Calu3 (cell line): Measurements from ENCODE around the gene MROH7. TPM values are rescaled to one million over a fixed set of nuclear protein-coding genes. Genes with fewer than 3 reads are reported as not detected.
A peak's percentile ranks its signal among the peaks of the same experiment; 100 is the strongest.

ENCODE experiments used
- BruUV-seq: library from RNA; stranded (reverse); fragments of 400-500 nt; replicated peaks from 2 replicates; lab custom pipeline; 2021; lab: Mats Ljungman, UMichigan
- CTCF ChIA-PET: fragments of 300-600 bp; sonication (Branson Sonifier 250); formaldehyde crosslinking; loops from one replicate; lab custom pipeline; 2022; ENCODE audit warnings: antibody characterized with exemption; lab: Charles Lee
- DNase-seq: peaks from one replicate; pipeline ENCODE4 v3.0.0; 2022
- H3K27ac Mint-ChIP-seq: one replicate; pipeline ENCODE4 v1.8.0; 2022; ENCODE audit warnings: mixed read lengths; ENCODE audit not compliant: unreplicated experiment
- H3K27me3 Mint-ChIP-seq: one replicate; pipeline ENCODE4 v1.8.0; 2022; ENCODE audit warnings: mixed read lengths; ENCODE audit not compliant: unreplicated experiment
- H3K36me3 Mint-ChIP-seq: one replicate; pipeline ENCODE4 v1.8.0; 2022; ENCODE audit warnings: mild to moderate bottlenecking, moderate library complexity, mixed read lengths; ENCODE audit not compliant: insufficient read depth, unreplicated experiment
- H3K4me1 Mint-ChIP-seq: one replicate; pipeline ENCODE4 v1.8.0; 2022; ENCODE audit warnings: mild to moderate bottlenecking, low read depth, mixed read lengths; ENCODE audit not compliant: unreplicated experiment
- H3K4me3 Mint-ChIP-seq: one replicate; pipeline ENCODE4 v1.8.0; 2022; ENCODE audit warnings: mild to moderate bottlenecking, low read depth, moderate library complexity, mixed read lengths; ENCODE audit not compliant: unreplicated experiment
- H3K9me3 Mint-ChIP-seq: one replicate; pipeline ENCODE4 v1.8.0; 2022; ENCODE audit warnings: low read depth, mixed read lengths; ENCODE audit not compliant: unreplicated experiment
- CTCF ChIP-seq: fragments of 200-600 bp; IDR thresholded peaks from one replicate; pipeline ENCODE4 v1.8.0; 2022; ENCODE audit warnings: antibody characterized with exemption; ENCODE audit not compliant: unreplicated experiment
- intact Hi-C: fragments of 100-400 bp; cut with micrococcal nuclease; formaldehyde crosslinking; loops from one replicate; pipeline ENCODE4 v1.10.0; 2022; ENCODE audit not compliant: unreplicated experiment
- total RNA-seq: library from RNA; stranded (reverse); gene quantifications from 2 replicates; pipeline ENCODE4 v1.2.3, GENCODE V29; 2022

The MROH7 gene
- total RNA-seq, 1 experiment from 2014 or later, result 0.71 TPM

GRCh38 chr1:54711536-54711935, 70.0 kb downstream of the MROH7 start:
- peaks cover 15% of the 10 kb centered on the region for H3K36me3 Mint-ChIP-seq
- TF ChIP-seq CTCF, result no peak
- no peak overlapping the region for H3K27ac Mint-ChIP-seq
- no peak overlapping the region for H3K4me3 Mint-ChIP-seq
- no TSS peak for BruUV-seq
- H3K27me3 Mint-ChIP-seq, result peaks cover 73% of the 10 kb centered on the region
- no peak for DNase-seq
- CTCF ChIA-PET, result no interaction called here
- no peaks in the 10 kb centered on the region for H3K9me3 Mint-ChIP-seq
- intact Hi-C loops, result no loop called here
- H3K4me1 Mint-ChIP-seq, result peaks cover 12% of the 10 kb centered on the region

- no TSS peak for BruUV-seq
- no peak for TF ChIP-seq CTCF
- Mint-ChIP-seq H3K9me3 (no peaks in the 10 kb centered on the region), H3K27me3 (peaks cover 38% of the 10 kb centered on the region), H3K27ac (peak overlapping the region; percentile 15), H3K4me1 (peaks cover 16% of the 10 kb centered on the region), H3K4me3 (peak overlapping the region; percentile 82), H3K36me3 (peaks cover 29% of the 10 kb centered on the region)
- intact Hi-C loops, result no loop called here
- CTCF ChIA-PET, result interaction anchor here (1.9 kb wide), 1 partner anchor 10 kb away, joined by 5 read pairs; no protein-coding TSS in a partner anchor
- DNase-seq, result no peak
Observed at GRCh38 chr1:54714881-54715492, 73.4 kb downstream of the MROH7 start.

- Mint-ChIP-seq H3K4me3 (peak within 1 kb of the TSS; percentile 82), H3K27me3 (peaks cover 31% of the 10 kb centered on the region), H3K4me1 (peaks cover 16% of the 10 kb centered on the region), H3K27ac (peak within 1 kb of the TSS; percentile 15), H3K9me3 (no peaks in the 10 kb centered on the region), H3K36me3 (peaks cover 29% of the 10 kb centered on the region)
- intact Hi-C loops, result no loop called here
- DNase-seq, result peak; percentile 91
- TF ChIP-seq CTCF, result no peak
- CTCF ChIA-PET, result interaction anchor here (0.6 to 1.9 kb wide), 2 partner anchors 11 to 477 kb away, joined by 3 to 5 read pairs; no protein-coding TSS in a partner anchor
- BruUV-seq, result TSS peak; percentile 64
Observed at GRCh38 chr1:54715493-54716298, 74.1 kb downstream of the MROH7 start, which contains the start of gene TTC4. Gene TTC4, plus strand, starts transcription at chr1:54715861. Its CDS starts 48 bp downstream, at chr1:54715909.

GRCh38 chr1:54716299-54717047, 74.9 kb downstream of the MROH7 start:
- H3K4me3 Mint-ChIP-seq, result peak overlapping the region; percentile 82
- H3K36me3 Mint-ChIP-seq, result peaks cover 29% of the 10 kb centered on the region
- intact Hi-C loops, result no loop called here
- no peaks in the 10 kb centered on the region for H3K9me3 Mint-ChIP-seq
- no TSS peak for BruUV-seq
- CTCF ChIA-PET, result interaction anchor here (0.6 to 1.9 kb wide), 2 partner anchors 11 to 478 kb away, joined by 3 to 5 read pairs; no protein-coding TSS in a partner anchor
- no peak for TF ChIP-seq CTCF
- H3K4me1 Mint-ChIP-seq, result peaks cover 16% of the 10 kb centered on the region
- H3K27me3 Mint-ChIP-seq, result peaks cover 23% of the 10 kb centered on the region
- H3K27ac Mint-ChIP-seq, result peak overlapping the region; percentile 15
- no peak for DNase-seq
